ENCODE results near the gene TNFAIP3.

The TNFAIP3 gene

GRCh38 chr6:137894779-137895385, 27.8 kb downstream of the TNFAIP3 start:
- in situ Hi-C loops (cut with MboI; ENCODE audit: low sequenced_read_pairs), result no loop called here

DNA sequence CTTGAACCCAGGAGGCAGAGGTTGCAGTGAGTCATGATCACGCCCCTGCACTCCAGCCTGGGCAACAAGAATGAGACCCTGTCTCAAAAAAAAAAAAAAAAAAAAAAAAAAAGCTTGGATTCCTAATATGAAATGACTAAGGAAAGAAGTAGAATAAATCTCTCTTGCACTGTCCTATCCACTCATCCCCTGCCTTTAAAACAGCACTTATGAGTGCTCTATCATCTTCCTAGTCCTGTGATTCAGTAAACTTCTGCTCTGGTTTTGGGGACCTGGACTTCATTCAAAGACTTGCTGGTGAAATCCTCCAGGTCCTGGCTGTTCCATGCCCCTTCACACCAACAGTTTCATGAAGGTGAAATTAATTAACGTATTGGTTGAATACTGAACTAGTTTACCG, 29.6 kb downstream of the TNFAIP3 start:
- in situ Hi-C loops (cut with MboI; ENCODE audit: low sequenced_read_pairs), result no loop called here

DNA sequence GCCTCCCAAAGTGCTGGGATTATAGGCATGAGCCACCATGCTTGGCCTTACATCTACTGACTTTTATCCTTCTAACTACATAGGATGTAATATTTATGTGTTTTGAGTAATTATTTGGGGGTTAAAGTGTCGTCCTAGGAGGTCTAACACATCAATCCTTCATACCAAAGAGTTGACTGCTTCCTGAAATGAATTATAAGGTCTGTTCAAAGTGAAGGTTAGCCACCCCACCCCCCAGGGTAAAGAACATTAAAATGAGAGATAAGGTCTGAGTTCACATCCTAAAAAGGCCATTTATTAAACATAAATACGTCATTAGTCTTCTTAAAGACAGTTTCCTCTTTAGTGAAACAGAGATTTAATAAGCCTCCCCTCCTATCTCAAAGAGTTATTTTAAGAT, 33.8 kb downstream of the TNFAIP3 start:
- in situ Hi-C loops (cut with MboI; ENCODE audit: low sequenced_read_pairs), result no loop called here

DNA sequence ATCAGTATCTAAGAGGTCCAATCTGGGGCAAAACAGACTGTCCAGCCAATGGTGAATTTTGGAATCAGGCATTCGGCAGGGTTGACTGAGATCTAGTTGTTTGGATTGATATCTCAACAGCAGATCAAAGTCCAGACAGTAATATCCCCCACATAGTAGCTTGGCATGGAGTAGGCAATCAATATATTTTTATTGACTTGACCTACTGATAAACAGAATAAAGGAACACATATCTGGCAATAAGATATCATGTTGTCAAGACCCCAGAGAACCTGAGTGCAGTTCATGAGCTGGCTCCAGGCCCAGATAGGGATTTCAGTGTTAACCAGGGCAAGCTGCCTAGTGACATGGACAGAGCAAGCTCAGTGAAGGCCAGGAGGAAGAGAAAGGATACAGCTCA, 34.4 kb downstream of the TNFAIP3 start:
- in situ Hi-C loops (cut with MboI; ENCODE audit: low sequenced_read_pairs), result no loop called here

- in situ Hi-C loops (cut with MboI; ENCODE audit: low sequenced_read_pairs), result no loop called here
Measured at GRCh38 chr6:137902699-137903098, 35.6 kb downstream of the TNFAIP3 start.

GRCh38 chr6:137903274-137903932, 36.3 kb downstream of the TNFAIP3 start:
- in situ Hi-C loops (cut with MboI; ENCODE audit: low sequenced_read_pairs), result no loop called here

DNA sequence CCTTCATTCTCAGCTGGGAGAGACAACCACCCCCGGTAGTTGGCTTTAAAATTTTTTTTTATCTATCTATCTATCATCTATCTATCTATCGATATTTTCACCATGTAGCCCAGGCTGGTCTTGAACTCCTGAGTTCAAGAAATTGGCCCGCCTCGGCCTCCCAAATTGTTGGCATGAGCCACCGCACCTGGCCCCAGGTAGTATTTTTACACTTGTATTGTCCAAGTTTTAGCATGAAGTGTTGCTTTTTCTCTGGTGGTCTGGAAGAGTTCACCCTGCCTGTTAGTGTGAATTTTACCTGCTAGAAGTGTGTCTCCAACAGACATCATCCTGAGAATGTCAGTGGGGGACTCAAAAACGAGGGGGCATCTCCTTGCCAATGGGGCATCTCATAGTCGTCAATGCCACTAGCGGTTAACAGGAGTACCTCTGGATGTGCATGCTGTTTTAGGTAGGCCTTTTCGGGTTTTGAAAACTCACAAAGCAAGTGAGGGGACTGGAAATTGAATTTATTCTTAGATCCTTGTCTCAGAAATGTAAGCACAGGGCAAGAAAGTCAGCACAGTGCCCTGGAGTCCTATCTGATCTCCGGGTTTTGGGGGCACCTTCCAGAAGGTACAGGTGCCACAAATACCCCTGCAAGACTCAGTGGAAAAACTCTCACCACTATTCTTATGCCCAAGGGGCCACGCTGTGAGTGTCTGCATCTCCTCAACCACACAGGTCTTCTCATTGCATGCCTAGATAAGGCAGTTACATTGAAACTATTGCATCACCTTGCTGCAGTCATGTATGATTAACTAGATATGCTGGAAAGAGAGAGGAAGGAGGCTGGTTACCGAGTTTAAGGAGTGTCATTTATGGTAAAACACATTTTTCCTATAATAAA, 37.1 kb downstream of the TNFAIP3 start:
- in situ Hi-C loops (cut with MboI; ENCODE audit: low sequenced_read_pairs), result no loop called here

DNA sequence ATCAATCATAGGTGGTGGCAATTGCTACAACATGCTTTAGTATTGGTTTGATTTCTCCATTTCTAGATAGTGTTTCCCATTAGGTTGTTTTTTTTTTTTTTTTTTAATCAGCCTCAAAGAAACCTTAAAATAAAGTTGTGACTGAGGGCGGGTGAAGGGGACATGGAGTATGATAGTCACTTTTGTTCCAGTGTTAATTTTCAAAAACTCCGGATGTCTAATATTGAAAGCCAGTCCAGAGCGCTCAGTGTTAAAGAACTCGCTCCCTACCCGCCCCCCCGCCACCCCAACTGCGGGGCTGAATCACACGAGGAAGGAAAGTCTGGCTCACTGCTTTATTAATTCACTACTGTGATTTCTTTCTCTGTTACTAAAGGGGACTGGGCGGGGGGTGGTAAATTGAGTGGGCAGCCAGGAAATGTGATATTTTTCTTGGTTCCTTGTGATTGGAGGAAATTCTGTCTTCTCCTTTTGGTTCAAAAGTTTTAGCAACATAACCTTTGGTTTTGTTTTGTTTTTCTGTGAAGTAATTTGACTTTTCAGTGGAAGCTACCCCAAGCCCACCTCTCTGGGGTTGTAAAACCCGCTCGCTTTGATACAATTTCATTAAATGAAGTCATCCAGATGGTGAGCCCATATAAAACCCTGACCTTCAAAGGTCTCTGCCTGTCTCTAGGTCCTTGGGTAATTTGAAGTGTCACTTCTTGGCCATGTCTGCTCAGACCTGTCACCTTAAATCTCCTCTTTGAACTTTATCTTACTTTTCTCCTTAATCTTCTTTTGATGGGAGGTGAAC, 38.0 kb downstream of the TNFAIP3 start:
- in situ Hi-C loops (cut with MboI; ENCODE audit: low sequenced_read_pairs), result no loop called here

DNA sequence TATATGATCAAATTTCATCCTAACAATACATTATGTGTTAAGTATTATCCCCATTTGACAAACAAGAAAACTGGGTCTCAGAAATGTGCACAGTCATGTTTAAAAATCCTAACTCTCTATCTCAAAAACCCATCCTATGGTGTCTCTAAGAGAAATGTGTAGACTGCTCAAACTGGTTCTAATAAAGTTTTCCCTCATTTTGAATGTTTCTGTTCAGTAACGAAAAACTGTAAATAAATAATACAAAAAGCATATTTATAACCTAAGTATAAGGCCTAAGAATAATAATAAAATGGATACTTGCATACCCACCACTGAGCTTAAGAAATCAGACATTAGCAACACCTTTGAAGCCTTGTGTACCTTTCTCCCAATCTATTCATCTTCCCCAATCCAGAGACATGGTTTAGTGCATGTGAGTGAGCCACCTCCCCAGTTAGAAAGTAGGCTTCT, 39.0 kb downstream of the TNFAIP3 start:
- in situ Hi-C loops (cut with MboI; ENCODE audit: low sequenced_read_pairs), result no loop called here

DNA sequence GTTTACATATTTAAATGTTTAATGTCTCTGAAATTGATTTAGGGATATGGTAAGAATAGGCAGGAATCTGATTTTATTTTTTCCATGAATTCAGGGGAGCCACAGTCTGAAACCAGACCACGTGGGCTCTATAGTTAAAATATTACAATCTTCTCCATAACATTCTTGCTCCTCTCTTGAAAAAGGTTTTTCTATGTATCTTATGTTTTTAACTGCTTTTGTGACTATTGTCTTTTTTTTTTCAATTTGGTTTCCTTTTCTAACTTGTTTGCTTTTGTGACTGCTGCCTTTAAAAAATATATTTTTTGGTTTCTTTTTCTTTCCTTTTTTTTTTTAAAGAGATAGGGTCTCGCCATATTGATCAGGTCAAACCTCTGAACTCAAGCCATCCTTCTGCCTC, 40.1 kb downstream of the TNFAIP3 start:
- in situ Hi-C loops (cut with MboI; ENCODE audit: low sequenced_read_pairs), result no loop called here

DNA sequence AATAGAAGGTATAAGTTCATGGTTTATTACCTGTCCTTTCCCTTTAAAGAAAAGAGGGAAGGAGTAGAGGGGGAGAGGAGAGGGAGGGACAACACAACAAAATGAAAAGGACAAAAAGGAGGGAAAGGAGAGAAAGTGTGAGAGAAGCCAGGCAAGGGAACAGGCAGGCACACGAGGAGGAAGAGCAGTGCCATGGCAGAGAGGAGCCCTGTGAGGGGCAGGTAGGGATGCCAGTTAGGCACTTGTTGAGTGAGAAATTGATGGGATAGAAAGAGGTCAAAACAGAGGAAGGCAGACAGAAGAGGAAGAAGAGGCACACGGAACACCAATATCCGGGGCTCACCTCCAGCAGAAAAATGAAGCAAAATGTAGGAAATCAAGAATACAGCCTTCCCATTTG, 42.5 kb downstream of the TNFAIP3 start:
- in situ Hi-C loops (cut with MboI; ENCODE audit: low sequenced_read_pairs), result no loop called here

DNA sequence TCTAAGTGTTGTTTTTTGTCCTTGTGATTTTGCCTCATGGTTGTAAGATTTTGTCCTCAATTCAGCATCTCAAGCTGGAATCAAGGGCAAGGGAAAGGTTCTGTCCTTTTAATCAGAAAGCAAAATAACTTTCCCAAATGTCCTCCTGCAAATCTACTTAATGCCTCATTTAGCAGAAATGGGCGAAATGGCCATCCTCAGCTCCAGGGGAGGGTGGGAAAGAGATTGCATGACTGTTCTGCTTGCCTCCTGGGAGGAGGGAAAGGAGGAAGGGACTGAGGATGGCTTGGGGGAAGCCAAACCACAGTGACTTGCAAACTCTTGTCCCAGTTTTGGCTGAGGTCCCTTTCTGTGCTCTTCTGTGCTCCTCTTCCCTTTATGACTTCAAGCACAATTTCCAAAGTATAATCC, 43.4 kb downstream of the TNFAIP3 start:
- in situ Hi-C loops (cut with MboI; ENCODE audit: low sequenced_read_pairs), result no loop called here

DNA sequence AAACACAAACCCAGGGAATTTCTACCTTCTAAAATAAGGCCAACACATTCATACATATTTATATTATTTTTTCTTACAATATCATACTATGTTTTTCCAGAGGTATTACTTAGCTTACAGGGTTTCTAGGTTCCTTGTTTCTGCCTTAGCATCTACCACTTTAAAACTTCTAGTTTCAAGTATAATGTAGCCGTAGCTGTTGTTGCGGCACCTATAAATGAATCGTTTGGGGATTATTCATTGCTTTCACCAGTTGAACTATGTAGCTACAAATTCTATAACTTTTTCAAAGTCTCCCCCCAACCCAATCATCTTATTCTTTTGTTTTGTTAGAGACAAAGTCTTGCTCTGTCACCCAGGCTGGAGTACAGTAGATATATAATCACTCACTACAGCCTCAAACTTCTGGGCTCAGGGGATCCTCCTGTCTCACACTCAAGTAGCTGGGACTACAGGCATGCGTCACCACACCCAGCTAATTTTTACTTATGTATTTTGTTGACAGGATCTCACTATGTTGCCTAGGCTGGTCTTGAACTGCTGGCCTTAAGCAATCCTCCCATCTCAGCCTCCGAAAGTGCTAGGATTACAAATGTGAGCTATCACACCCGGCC, 43.9 kb downstream of the TNFAIP3 start:
- in situ Hi-C loops (cut with MboI; ENCODE audit: low sequenced_read_pairs), result no loop called here

DNA sequence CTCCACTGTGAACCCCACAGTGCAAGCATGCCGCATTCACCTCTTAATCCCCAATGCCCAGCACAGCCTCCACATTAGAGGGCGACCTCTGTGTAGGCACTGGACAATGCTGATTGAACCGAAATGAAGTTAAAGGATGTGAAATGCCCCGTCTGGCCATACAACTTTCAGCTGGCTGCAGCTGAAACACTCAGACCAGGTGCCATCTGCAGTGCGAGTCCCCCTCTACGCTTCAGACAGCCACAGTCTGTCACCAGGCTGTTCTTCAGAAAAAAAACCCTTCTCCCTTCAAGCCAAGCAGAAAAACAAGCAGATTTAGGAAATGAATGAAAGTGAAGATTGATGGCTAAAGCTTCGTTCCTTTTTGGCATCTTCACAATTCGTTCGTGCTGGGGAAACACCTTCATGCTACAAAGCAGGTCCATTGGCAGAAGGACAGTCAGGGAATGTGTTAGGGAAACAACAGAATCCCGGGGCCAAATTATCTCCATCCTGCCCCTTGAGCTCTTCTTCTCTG, 44.7 kb downstream of the TNFAIP3 start:
- in situ Hi-C loops (cut with MboI; ENCODE audit: low sequenced_read_pairs), result no loop called here

- in situ Hi-C loops (cut with MboI; ENCODE audit: low sequenced_read_pairs), result no loop called here
Measured at GRCh38 chr6:137912813-137913212, 45.8 kb downstream of the TNFAIP3 start.

GRCh38 chr6:137913434-137913833, 46.4 kb downstream of the TNFAIP3 start:
- in situ Hi-C loops (cut with MboI; ENCODE audit: low sequenced_read_pairs), result no loop called here

- in situ Hi-C loops (cut with MboI; ENCODE audit: low sequenced_read_pairs), result no loop called here
Measured at GRCh38 chr6:137913996-137914529, 47.0 kb downstream of the TNFAIP3 start.

GRCh38 chr6:137914530-137915193, 47.6 kb downstream of the TNFAIP3 start:
- in situ Hi-C loops (cut with MboI; ENCODE audit: low sequenced_read_pairs), result no loop called here

GRCh38 chr6:137915790-137916189, 48.7 kb downstream of the TNFAIP3 start:
- in situ Hi-C loops (cut with MboI; ENCODE audit: low sequenced_read_pairs), result no loop called here
